Right ventricle myocardium superior (tissue), 1 donor: ENCODE measurements around the gene B9D2. TPM values are rescaled to one million over a fixed set of nuclear protein-coding genes. Genes with fewer than 3 reads are reported as not detected.
A peak's percentile ranks its signal among the peaks of the same experiment; 100 is the strongest.

Experiments used
- ATAC-seq: fragments of 200-7000 bp; cut with Tn5 transposase; one replicate; pipeline ENCODE4 v1.9.1; 2020; ENCODE audit warnings: mild to moderate bottlenecking; ENCODE audit not compliant: poor library complexity
- DNase-seq: peaks from one replicate; pipeline ENCODE4 v3.0.0-alpha.2; 2020
- intact Hi-C: fragments of 100-400 bp; cut with DNase I; formaldehyde crosslinking; loops from one replicate; pipeline ENCODE4 v1.11.2; 2022
- total RNA-seq: library from RNA; stranded (reverse); fragmentation: NEBNext Ultra II Directional; extraction: Animal tissue kit (Norgen Biotek cat#: 25700); gene quantifications from one replicate; pipeline ENCODE4 v1.2.1, GENCODE V29; 2021
- donor health status: DM: no; HTN: yes; CAD: no; lungs with severe emphysema.

The B9D2 gene
- total RNA-seq, 1 donor from 2014 or later, result 2.6 TPM

- ATAC-seq (no peak), DNase-seq (peak; percentile 64)
- intact Hi-C loops, result loop anchor here (5.0 kb wide), 1 partner anchor 34 kb away; no protein-coding TSS in a partner anchor
Observed at GRCh38 chr19:41323023-41323422, 40.9 kb downstream of the B9D2 start.

GRCh38 chr19:41322451-41322850 lies 41.5 kb downstream of the B9D2 start:
- no peak for DNase-seq

GRCh38 chr19:41321600-41322270 lies 42.2 kb downstream of the B9D2 start:
- intact Hi-C loops, result loop anchor here (5.0 kb wide), 1 partner anchor 36 kb away; no protein-coding TSS in a partner anchor
- peak; percentile 66 for DNase-seq
- ATAC-seq, result no peak

More at GRCh38 chr19:41322451-41322850, 41.5 kb downstream of the B9D2 start:
- no peak for ATAC-seq
- intact Hi-C loops, result loop anchor here (5.0 kb wide), 1 partner anchor 35 kb away; no protein-coding TSS in a partner anchor

- DNase-seq, result no peak
- intact Hi-C loops, result loop anchor here (5.0 kb wide), 1 partner anchor 36 kb away; no protein-coding TSS in a partner anchor
- ATAC-seq, result no peak
Observed at GRCh38 chr19:41321204-41321599, 42.7 kb downstream of the B9D2 start.

- ATAC-seq (no peak), DNase-seq (no peak)
- intact Hi-C loops, result loop anchor here (5.0 kb wide), 1 partner anchor 37 kb away; no protein-coding TSS in a partner anchor
Observed at GRCh38 chr19:41320568-41320967, 43.4 kb downstream of the B9D2 start.

- DNase-seq (no peak), ATAC-seq (no peak)
- intact Hi-C loops, result loop anchor here (5.0 kb wide), 1 partner anchor 37 kb away; no protein-coding TSS in a partner anchor
Observed at GRCh38 chr19:41320185-41320518, 43.8 kb downstream of the B9D2 start.

- DNase-seq, result no peak
- ATAC-seq, result no peak
- intact Hi-C loops, result loop anchor here (5.0 kb wide), 1 partner anchor 38 kb away; no protein-coding TSS in a partner anchor
Observed at GRCh38 chr19:41319500-41320184, 44.3 kb downstream of the B9D2 start.

GRCh38 chr19:41318696-41319499 lies 45.1 kb downstream of the B9D2 start:
- intact Hi-C loops, result no loop called here
- ATAC-seq (no peak), DNase-seq (no peak)

GRCh38 chr19:41316306-41316920 lies 47.5 kb downstream of the B9D2 start:
- DNase-seq (no peak), ATAC-seq (no peak)
- intact Hi-C loops, result no loop called here

GRCh38 chr19:41311613-41312012 lies 52.3 kb downstream of the B9D2 start:
- DNase-seq (no peak), ATAC-seq (no peak)
- intact Hi-C loops, result loop anchor here (5.0 kb wide), 1 partner anchor 41 kb away; the partner anchor contains the start of gene TGFB1

- no peak for ATAC-seq
- no peak for DNase-seq
- intact Hi-C loops, result loop anchor here (5.0 kb wide), 1 partner anchor 41 kb away; the partner anchor contains the start of gene TGFB1
Observed at GRCh38 chr19:41311072-41311471, 52.9 kb downstream of the B9D2 start.

GRCh38 chr19:41310033-41310831 lies 53.7 kb downstream of the B9D2 start, which contains the start of gene CCDC97:
CCDC97 (plus strand) TSS chr19:41310172; CDS start chr19:41310311, 139 bp downstream.
- peak; percentile 91 for ATAC-seq
- intact Hi-C loops, result loop anchor here (5.0 kb wide), 1 partner anchor 42 kb away; the partner anchor contains the start of gene TGFB1
- peak; percentile 92 for DNase-seq

GRCh38 chr19:41309180-41310032 lies 54.5 kb downstream of the B9D2 start:
- intact Hi-C loops, result loop anchor here (5.0 kb wide), 2 partner anchors 43 to 107 kb away; partner anchors contain the start of gene TGFB1
- ATAC-seq, result peak; percentile 27
- no peak for DNase-seq

- ATAC-seq (peak; percentile 77), DNase-seq (peak; percentile 97)
- intact Hi-C loops, result loop anchor here (5.0 kb wide), 1 partner anchor 106 kb away; no protein-coding TSS in a partner anchor
Observed at GRCh38 chr19:41308450-41309179, 55.3 kb downstream of the B9D2 start.

GRCh38 chr19:41307954-41308449 lies 55.9 kb downstream of the B9D2 start:
- intact Hi-C loops, result loop anchor here (5.0 kb wide), 1 partner anchor 106 kb away; no protein-coding TSS in a partner anchor
- ATAC-seq (no peak), DNase-seq (no peak)
